ENCODE measurements around the gene KRCC1.

Gene KRCC1

DNA sequence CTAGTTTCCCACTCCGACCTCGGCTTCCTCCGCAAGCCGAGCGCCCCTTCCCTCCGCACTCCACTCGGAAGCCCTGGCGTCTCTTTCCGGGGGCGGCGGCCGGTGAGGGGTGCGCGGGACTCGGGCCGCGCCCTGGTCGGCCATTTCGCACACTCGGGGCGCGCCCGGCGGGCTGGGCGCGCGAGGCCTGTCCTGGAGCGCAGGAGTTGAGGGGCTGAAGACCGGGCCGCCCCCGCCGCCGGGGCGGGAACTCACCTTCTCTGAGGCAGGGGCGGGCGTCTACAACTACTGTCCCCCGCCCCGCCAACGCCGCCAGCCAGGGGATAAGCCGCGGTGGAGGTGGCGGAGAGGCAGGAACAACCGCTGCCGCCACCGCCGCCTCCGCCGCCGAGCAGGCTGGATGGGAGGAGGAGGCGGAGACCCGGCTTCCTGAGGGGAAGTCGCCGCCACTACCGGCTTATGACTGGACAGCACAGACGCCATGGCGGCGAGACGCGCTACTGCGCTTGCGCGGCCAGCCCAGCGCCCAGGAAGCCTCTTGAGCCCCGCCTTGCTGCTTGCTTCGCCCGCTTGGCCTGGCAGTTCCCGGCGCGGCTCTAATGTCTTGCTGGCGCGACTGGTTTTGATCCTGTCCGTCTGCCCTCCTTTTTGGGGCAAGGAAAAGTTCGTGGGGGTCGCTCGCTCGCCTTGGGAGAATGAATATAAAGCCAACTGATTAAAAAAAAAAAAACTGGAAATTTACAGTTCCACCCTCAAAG lies at the start of gene KRCC1:
Gene KRCC1 (minus strand): TSS at position 413 of the 758 bp plus-strand sequence. CDS start 27,220 bp downstream, outside the sequence.
- peak; percentile 98 for DNase-seq (ENCODE audit: low spot score)

DNA sequence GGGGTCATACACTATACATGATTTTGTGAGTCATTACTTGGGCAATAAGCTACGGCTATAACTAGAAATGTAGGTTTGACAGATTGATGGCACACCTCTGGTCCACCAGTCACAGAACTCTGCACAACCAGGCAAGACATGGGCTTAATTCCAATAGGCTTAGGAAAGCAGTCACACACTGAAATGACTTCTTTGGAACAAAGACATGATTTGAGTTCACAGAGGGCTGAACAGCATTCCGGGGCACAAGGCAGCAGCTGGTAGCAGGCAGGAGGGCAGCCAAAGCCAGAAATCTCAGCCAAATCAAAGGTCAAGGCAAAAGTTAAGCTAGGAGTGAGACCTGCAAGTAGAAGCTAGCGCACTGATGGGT lies 44.9 kb upstream of the KRCC1 start:
- DNase-seq (ENCODE audit: low spot score): peak; percentile 30

DNA sequence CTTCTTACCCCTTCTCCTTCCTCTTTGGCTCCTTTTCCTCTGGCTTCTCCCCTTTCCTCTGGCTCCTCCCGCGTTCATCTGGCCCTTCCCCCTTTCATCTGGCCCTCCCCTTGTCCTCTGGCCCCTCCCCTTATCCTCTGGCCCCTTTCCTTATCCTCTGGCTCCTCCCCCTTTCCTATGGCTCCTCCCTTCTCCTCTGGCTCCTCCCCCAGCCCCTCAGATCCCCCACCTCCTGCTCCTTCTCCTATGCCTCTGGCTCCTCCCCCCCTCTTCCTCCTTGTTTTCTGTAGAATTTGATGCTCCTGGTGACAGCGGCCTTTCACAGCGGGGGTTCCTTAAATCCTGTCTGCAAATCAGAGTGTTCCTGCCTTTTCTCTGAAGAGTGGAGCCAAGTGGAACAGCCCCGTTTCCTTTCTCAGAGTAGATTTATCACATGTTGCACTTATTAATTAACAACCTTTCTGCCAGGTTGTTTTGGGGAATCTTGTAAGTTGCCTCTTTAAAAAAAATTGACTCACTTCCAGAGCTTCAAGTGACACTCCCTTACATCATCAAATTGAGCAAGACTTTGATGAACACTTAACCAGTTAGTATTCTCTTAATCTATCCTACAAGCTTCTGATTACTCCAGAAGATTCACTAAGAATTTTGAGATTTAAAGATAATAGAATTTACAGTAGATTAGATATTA lies 44.4 kb upstream of the KRCC1 start:
- no peak for DNase-seq (ENCODE audit: low spot score)

- no peak for DNase-seq (ENCODE audit: low spot score)
Observed at GRCh38 chr2:88098558-88098900, 42.9 kb upstream of the KRCC1 start.

- DNase-seq (ENCODE audit: low spot score): no peak
Observed at GRCh38 chr2:88097891-88098557, 42.4 kb upstream of the KRCC1 start.

- no peak for DNase-seq (ENCODE audit: low spot score)
Observed at GRCh38 chr2:88097192-88097591, 41.6 kb upstream of the KRCC1 start.

- DNase-seq (ENCODE audit: low spot score): no peak
Observed at GRCh38 chr2:88096708-88097107, 41.1 kb upstream of the KRCC1 start.

GRCh38 chr2:88095022-88095421 lies 39.4 kb upstream of the KRCC1 start:
- no peak for DNase-seq (ENCODE audit: low spot score)

DNA sequence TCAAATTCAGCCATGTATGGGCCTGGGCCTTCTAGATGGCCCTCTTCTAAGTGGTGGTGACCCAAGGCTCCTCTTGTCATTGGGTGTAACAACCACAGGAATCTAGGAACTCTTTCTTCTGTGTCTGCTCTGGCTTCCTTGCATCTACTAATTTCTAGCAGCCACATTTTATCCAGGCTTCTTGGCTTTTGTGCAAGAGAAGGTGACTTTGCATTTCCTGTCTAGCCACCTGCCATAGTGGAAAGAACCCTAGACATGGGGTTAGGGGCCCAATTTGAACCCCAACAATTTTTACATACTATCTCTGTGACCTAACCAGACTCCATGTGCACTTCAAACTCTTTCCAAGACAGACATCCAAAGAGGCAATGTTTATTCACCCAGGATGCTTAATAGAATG lies 37.2 kb upstream of the KRCC1 start:
- DNase-seq (ENCODE audit: low spot score): no peak

GRCh38 chr2:88091943-88092342 lies 36.4 kb upstream of the KRCC1 start:
- no peak for DNase-seq (ENCODE audit: low spot score)

GRCh38 chr2:88090446-88091283 lies 35.1 kb upstream of the KRCC1 start:
- DNase-seq (ENCODE audit: low spot score): peak; percentile 39

- DNase-seq (ENCODE audit: low spot score): no peak
Observed at GRCh38 chr2:88088999-88089398, 33.4 kb upstream of the KRCC1 start.

- no peak for DNase-seq (ENCODE audit: low spot score)
Observed at GRCh38 chr2:88087763-88088162, 32.2 kb upstream of the KRCC1 start.

DNA sequence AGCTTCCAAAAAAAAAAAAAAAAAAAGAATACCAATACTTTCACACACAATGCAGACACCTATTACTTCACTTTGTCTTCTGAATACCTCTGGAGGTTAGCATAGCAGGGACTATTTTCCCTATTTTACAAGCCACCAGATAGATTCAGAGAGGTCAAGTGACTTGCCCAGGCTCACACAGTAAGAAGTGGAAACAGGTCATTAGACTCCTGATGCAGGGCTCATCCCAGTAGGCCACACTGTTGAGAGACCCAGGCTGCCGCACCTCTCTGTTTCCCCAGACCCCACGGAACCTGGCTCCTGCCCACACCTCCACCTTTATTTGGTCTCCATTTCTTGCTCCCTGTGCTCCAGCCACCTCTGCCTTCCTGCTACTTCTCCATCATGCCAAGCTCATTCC lies 31.5 kb upstream of the KRCC1 start:
- DNase-seq (ENCODE audit: low spot score): no peak

DNA sequence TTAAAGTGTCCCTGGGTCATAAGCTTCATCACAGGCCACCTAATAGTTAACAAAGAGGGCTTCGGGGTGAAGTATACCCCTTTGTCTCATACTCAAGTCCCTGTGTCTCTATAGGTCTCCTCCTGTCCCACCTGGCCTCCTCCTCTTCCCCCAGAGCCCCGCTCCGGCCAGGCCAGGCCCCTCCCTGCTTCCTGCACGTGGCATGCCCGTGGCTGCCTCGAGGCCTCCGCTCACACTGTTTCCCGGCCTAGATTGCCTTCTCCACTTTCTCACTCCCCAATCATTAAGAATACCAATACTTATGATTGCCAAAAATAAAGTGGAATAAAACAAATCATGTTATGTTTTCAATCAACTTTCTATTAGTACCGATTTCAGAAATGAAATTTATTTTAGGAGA lies 30.8 kb upstream of the KRCC1 start:
- DNase-seq (ENCODE audit: low spot score): no peak

DNA sequence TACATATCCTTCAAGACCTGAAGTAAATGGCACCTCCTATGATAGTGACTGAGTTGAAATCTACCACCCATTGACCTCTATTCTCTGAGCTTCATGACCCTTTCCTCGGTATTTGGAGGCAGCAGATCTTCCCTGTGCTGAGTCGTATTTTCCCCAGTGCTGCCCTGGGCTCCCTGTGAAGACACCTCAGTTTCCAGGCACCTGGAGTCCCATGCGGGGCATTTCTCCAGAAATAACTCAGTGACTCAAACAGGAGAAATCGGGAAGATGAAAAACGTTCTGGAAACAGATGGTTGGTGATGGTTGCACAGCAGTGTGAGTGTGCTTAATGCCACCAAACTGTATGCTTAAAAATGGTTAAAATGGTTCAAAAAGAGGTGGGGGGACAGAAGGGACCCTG lies 30.0 kb upstream of the KRCC1 start:
- no peak for DNase-seq (ENCODE audit: low spot score)

GRCh38 chr2:88085099-88085498 lies 29.5 kb upstream of the KRCC1 start:
- DNase-seq (ENCODE audit: low spot score): no peak

DNA sequence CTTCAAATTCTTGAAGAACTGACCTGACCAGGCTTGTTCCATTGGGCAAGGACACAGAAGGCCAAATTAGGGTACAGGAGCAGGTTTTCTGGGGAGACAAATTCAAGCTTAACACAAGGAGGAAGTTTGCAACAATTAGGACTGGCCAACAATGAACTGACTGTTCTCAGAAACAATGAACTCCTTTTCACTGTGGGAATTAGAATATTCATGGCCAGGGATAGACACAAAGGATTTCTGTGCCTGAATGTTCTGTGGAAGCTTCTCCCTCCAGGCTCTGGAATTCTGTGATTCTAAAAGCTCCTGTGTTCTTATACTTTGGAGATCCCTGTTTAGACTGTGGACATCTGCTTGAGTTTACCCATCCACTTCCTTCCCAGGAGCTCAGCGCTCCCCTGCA lies 27.2 kb upstream of the KRCC1 start:
- peak; percentile 89 for DNase-seq (ENCODE audit: low spot score)

DNA sequence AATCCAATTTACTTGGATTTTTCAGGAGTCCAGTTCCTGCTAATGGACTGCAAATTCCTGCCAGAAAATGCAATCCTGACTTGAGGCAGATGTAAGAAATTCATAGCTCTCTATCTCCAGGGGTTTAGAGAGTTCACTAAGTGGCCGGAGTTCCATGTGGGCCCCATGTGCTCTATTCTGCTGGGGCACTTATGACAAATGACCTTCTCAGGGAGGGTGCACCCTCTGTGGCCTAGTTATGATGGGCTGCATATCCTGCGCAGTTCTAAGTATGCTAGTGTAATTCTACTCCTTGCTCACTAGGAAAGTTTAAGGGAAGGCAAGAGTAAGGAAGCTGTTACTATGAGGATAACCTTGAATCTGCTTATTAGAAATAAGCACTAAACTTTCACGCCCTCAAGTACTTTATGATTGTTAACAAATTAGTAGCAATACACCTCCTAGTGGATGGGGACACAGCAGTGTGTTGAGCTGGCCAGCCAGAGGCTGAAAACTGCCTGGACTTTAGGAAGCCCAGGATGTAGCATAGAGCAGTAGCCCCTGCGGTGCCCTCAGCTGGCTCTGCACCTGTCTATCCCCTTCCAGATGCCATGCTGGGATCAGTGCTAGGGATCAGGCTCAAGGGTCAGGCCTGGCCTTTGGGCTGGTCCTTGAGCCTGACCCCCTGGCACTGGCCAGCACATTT lies 26.5 kb upstream of the KRCC1 start:
- DNase-seq (ENCODE audit: low spot score): no peak

GRCh38 chr2:88080545-88080944 lies 25.0 kb upstream of the KRCC1 start:
- no peak for DNase-seq (ENCODE audit: low spot score)

- DNase-seq (ENCODE audit: low spot score): no peak
Observed at GRCh38 chr2:88078643-88079172, 23.1 kb upstream of the KRCC1 start.

DNA sequence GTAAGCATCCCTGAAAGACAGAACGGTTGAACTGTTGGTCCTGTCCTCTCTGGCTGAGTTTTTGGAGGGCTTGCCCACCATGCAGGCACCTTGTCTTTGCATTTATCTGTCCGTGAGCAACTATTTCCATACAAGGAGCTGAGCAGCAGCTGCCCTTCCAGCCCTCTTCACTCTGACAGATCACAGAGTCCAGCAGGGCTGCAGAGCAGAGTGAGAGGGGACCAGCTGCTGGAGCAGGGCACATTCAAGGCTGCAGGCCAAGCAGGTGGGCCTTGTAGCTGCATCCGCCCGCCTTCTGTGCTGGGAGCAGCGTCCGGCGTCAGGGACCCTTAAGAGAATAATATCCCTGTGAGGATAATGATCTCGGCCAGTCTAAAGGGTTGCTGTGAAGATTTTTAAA lies 21.5 kb upstream of the KRCC1 start:
- DNase-seq (ENCODE audit: low spot score): no peak
